ENCODE results near the gene SPTBN5.

Gene SPTBN5

DNA sequence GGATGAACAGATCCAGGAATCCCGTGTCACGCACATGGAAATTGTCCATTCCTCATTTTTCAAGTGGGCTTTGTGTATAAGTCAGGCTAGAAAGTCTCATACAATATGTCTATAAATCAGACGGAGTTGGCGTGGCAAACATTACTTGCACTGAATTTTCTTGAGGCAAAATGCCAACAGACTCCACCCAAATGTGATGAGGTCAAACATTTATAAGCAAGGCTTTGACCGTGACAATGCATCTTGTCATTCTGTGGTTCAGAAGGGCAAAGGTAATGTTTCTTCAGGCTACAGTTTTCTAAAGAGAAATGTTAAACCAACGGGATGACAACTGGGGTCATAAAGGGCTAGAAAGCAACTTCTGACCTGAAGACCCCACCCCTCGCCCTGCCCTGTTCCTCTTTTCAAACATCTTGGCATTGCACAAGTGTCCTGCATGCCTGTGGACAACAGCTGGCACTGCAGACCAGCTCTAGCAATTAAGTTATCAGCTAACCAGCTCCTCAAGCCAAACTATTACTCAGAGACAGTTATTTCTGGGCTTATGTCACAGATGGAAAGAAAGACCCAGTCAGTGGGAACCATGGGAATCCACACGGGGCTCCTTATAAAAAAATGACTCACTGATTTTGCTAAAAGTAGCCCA is 36.5 kb upstream of the SPTBN5 start:
- no peak for TF ChIP-seq ZC3H10 (CRISPR knock-in tag; IDR thresholded peaks at IDR 0.05)
- TF ChIP-seq SNAI2 (CRISPR knock-in tag; IDR thresholded peaks at IDR 0.05), result 0 out of 2 replicates have a peak, but pooled peaks have one; percentile 13
- peak; percentile 62 for TF ChIP-seq ISL1 (CRISPR knock-in tag; IDR thresholded peaks at IDR 0.05)
- ATAC-seq, result peak; percentile 85

DNA sequence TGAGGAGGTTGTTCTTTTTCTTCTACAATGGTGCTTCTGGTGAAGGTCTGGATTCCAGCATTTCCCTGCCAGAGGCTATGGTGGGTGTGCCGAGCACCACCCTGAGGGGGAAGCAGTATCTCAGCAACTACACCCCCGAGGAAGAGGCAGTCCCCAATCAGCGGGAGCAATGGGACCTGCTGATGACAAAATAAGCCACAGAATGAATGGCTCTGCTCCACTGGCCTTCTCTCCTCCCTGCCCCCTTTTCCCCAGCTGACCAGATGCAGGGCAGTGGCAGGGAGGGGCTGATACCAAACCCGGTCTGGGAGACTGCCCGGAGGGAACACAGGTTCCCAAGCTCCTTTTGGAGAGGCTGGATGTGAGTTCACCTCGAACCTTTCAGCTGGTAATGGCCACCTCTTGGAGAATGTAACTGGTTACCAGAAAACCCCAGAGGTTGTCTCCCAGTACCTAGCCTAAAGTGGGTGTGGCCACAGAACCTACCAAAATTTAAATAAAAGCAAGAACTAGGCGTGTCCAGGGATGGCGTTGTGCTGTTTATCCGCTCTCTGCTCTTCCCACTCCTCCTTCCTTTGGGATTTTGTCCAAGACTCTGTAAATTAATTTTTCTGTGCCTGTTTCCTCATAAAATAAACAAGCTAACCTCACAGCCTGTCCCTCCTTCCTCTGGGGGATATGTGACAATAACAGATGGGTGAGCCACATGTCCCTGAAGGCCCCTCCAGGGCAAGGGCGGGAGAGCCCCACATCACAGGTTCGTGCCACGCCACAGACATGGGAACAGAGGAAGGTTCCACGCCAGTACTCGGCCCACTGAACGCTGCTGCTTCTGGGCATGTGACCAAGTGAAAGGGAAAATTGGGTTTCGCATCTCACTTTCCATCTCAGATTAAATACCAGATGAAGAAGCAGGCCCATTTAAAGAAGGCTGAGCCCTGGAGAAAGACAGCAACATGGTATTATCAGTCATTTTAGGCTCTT is 35.1 kb upstream of the SPTBN5 start:
- TF ChIP-seq PPARA (CRISPR knock-in tag; IDR thresholded peaks at IDR 0.05; ENCODE audit: borderline replicate concordance) (no peak), ZNF70 (CRISPR knock-in tag; IDR thresholded peaks at IDR 0.05) (peak; percentile 32; the same call in 1 of the 2 replicates)
- no peak for ATAC-seq

DNA sequence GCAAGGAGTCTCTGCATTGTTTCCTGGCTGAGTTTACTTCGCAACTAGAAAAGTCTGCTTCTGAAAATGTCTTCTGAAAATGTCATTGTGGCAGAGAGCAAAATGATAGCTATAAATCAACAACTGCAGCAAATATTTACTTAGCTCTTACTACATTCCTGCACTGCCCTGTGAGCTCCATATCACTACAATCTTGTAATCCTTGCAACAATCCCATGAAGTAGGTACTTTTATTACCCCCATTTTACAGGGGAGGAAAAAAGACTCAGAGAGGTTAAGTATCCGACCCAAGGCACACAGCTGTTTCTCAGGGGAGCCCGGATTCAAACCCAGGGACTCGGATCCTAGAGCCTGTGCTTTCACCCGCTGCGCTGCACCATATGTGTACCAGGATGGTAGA is 34.2 kb upstream of the SPTBN5 start:
- ATAC-seq, result no peak
- TF ChIP-seq, protein P1, sequence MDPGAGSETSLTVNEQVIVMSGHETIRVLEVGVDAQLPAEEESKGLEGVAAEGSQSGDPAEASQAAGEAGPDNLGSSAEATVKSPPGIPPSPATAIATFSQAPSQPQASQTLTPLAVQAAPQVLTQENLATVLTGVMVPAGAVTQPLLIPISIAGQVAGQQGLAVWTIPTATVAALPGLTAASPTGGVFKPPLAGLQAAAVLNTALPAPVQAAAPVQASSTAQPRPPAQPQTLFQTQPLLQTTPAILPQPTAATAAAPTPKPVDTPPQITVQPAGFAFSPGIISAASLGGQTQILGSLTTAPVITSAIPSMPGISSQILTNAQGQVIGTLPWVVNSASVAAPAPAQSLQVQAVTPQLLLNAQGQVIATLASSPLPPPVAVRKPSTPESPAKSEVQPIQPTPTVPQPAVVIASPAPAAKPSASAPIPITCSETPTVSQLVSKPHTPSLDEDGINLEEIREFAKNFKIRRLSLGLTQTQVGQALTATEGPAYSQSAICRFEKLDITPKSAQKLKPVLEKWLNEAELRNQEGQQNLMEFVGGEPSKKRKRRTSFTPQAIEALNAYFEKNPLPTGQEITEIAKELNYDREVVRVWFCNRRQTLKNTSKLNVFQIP (CRISPR knock-in tag; IDR thresholded peaks at IDR 0.05; ENCODE audit: borderline replicate concordance, low read depth), result no peak
- TF ChIP-seq BACH2 (CRISPR knock-in tag; IDR thresholded peaks at IDR 0.05; ENCODE audit: borderline replicate concordance) (no peak), ISL1 (CRISPR knock-in tag; IDR thresholded peaks at IDR 0.05) (no peak)
- TF ChIP-seq, protein P2, sequence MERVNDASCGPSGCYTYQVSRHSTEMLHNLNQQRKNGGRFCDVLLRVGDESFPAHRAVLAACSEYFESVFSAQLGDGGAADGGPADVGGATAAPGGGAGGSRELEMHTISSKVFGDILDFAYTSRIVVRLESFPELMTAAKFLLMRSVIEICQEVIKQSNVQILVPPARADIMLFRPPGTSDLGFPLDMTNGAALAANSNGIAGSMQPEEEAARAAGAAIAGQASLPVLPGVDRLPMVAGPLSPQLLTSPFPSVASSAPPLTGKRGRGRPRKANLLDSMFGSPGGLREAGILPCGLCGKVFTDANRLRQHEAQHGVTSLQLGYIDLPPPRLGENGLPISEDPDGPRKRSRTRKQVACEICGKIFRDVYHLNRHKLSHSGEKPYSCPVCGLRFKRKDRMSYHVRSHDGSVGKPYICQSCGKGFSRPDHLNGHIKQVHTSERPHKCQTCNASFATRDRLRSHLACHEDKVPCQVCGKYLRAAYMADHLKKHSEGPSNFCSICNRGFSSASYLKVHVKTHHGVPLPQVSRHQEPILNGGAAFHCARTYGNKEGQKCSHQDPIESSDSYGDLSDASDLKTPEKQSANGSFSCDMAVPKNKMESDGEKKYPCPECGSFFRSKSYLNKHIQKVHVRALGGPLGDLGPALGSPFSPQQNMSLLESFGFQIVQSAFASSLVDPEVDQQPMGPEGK (CRISPR knock-in tag; IDR thresholded peaks at IDR 0.05; ENCODE audit: borderline replicate concordance), result no peak

DNA sequence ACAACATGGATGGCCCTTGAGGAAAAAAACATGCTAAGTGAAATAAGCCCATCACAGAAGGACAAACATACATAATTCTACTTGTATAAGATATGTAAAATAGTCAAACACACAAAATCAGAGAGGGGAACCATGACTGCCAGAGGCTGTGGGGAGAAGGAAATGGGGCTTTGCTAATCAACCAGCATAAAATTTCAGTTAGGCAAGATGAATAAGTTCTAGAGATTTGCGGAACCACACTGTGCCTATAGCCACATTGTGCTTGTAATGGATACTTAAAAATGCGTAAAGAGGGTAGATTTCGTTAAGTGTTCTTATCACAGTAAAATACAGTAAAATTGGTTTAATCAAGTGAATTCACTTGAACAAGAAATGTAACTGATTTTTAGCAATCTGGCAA is 33.7 kb upstream of the SPTBN5 start:
- ATAC-seq, result no peak
- TF ChIP-seq TCF4 (CRISPR knock-in tag; IDR thresholded peaks at IDR 0.05; ENCODE audit: borderline replicate concordance) (no peak), CSDC2 (CRISPR knock-in tag; IDR thresholded peaks at IDR 0.05) (no peak), ZFP3 (CRISPR knock-in tag; IDR thresholded peaks at IDR 0.05) (no peak), ESRRG (CRISPR knock-in tag; IDR thresholded peaks at IDR 0.05) (no peak), BACH2 (CRISPR knock-in tag; IDR thresholded peaks at IDR 0.05; ENCODE audit: borderline replicate concordance) (no peak)
- TF ChIP-seq, protein P1 (CRISPR knock-in tag; IDR thresholded peaks at IDR 0.05; ENCODE audit: borderline replicate concordance, low read depth), result no peak

DNA sequence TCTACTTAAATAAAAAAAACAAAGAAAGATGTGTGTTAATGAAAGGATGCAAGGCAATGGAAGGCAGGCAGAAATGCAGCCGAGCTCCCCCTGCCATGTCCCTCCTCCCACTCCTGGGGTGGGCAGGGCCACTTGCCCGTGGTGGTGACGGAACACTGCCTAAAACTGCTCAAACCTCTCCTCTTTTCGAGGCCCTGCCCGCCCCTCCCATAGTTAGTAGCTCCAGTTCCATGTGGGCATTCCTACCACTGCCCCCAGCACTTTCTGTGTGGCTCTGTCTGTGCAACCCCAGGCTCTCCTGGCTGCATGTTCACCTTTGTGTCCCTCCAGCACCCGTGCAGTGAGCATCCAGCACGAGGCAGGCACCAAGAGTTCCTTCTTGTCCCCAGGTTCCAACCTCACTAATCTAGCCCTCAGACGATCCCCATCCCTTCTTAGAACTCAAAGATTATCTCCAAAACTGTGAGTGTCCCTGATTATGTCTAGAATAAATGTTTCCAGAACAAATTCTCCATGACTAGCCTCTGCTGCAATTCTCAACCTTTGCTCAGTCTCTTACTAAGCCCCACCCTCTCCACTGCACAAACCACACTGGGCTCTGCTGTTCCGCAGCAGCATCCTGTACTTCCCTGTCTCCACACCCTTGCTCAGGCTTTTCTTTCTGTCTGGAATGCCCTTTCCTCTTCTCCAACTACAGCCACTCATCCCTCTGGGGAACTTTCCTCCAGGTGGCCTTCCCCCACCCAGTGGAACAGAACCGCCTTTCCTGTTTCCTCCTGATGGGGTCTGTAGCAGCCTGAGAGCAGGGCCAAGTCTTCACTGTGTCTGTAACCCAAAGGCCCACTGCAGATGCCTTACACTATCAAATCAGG is 32.6 kb upstream of the SPTBN5 start:
- ATAC-seq, result no peak

More for the DNA sequence above, 32.6 kb upstream of the SPTBN5 start:
- TF ChIP-seq ZC3H10 (CRISPR knock-in tag; IDR thresholded peaks at IDR 0.05) (no peak), ARNTL (CRISPR knock-in tag; IDR thresholded peaks at IDR 0.05; ENCODE audit: borderline replicate concordance, low read depth) (no peak), RARB (CRISPR knock-in tag; IDR thresholded peaks at IDR 0.05) (no peak), ZFP3 (CRISPR knock-in tag; IDR thresholded peaks at IDR 0.05) (no peak), ZFP30 (CRISPR knock-in tag; IDR thresholded peaks at IDR 0.05) (no peak), ZNF8 (CRISPR knock-in tag; IDR thresholded peaks at IDR 0.05) (no peak), PPARA (CRISPR knock-in tag; IDR thresholded peaks at IDR 0.05; ENCODE audit: borderline replicate concordance) (no peak), TCF4 (CRISPR knock-in tag; IDR thresholded peaks at IDR 0.05; ENCODE audit: borderline replicate concordance) (no peak), CSDC2 (CRISPR knock-in tag; IDR thresholded peaks at IDR 0.05) (no peak)
- TF ChIP-seq, protein P3, sequence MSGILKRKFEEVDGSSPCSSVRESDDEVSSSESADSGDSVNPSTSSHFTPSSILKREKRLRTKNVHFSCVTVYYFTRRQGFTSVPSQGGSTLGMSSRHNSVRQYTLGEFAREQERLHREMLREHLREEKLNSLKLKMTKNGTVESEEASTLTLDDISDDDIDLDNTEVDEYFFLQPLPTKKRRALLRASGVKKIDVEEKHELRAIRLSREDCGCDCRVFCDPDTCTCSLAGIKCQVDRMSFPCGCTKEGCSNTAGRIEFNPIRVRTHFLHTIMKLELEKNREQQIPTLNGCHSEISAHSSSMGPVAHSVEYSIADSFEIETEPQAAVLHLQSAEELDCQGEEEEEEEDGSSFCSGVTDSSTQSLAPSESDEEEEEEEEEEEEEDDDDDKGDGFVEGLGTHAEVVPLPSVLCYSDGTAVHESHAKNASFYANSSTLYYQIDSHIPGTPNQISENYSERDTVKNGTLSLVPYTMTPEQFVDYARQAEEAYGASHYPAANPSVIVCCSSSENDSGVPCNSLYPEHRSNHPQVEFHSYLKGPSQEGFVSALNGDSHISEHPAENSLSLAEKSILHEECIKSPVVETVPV (CRISPR knock-in tag; IDR thresholded peaks at IDR 0.05), result no peak
- TF ChIP-seq, protein P4, sequence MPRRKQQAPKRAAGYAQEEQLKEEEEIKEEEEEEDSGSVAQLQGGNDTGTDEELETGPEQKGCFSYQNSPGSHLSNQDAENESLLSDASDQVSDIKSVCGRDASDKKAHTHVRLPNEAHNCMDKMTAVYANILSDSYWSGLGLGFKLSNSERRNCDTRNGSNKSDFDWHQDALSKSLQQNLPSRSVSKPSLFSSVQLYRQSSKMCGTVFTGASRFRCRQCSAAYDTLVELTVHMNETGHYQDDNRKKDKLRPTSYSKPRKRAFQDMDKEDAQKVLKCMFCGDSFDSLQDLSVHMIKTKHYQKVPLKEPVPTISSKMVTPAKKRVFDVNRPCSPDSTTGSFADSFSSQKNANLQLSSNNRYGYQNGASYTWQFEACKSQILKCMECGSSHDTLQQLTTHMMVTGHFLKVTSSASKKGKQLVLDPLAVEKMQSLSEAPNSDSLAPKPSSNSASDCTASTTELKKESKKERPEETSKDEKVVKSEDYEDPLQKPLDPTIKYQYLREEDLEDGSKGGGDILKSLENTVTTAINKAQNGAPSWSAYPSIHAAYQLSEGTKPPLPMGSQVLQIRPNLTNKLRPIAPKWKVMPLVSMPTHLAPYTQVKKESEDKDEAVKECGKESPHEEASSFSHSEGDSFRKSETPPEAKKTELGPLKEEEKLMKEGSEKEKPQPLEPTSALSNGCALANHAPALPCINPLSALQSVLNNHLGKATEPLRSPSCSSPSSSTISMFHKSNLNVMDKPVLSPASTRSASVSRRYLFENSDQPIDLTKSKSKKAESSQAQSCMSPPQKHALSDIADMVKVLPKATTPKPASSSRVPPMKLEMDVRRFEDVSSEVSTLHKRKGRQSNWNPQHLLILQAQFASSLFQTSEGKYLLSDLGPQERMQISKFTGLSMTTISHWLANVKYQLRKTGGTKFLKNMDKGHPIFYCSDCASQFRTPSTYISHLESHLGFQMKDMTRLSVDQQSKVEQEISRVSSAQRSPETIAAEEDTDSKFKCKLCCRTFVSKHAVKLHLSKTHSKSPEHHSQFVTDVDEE (CRISPR knock-in tag; IDR thresholded peaks at IDR 0.05), result no peak
- TF ChIP-seq, protein P1 (CRISPR knock-in tag; IDR thresholded peaks at IDR 0.05; ENCODE audit: borderline replicate concordance, low read depth), result no peak
